Suprapubic skin (tissue), 4 donors: Measurements from ENCODE around the gene PPP1R26.

ENCODE experiments used
- CTCF ChIP-seq, 2 donors: fragments of 200-600 bp in 1 of 2; fragments of 450-650 bp in 1 of 2; sonication (generic) in 1 of 2; IDR thresholded peaks; one replicate each; pipeline ENCODE4 v1.5.1; 2016 to 2019; ENCODE audit warnings: antibody characterized with exemption in 2 of 2, mild to moderate bottlenecking in 1 of 2, moderate library complexity in 1 of 2
- EP300 ChIP-seq: sonication (generic); formaldehyde crosslinking; IDR thresholded peaks from one replicate; pipeline ENCODE4 v1.6.1; 2017; ENCODE audit warnings: antibody characterized with exemption
- POLR2A ChIP-seq, 2 donors: fragments of 450-650 bp; IDR thresholded peaks; one replicate each; pipeline ENCODE4 v1.6.1; 2017; ENCODE audit warnings: antibody characterized with exemption in 2 of 2, mild to moderate bottlenecking in 2 of 2, moderate library complexity in 2 of 2
- POLR2AphosphoS5 ChIP-seq, 3 donors: sonication (generic); formaldehyde crosslinking; IDR thresholded peaks; one replicate each; pipeline ENCODE4 v1.6.1; 2017; ENCODE audit warnings: antibody characterized with exemption in 3 of 3

DNA sequence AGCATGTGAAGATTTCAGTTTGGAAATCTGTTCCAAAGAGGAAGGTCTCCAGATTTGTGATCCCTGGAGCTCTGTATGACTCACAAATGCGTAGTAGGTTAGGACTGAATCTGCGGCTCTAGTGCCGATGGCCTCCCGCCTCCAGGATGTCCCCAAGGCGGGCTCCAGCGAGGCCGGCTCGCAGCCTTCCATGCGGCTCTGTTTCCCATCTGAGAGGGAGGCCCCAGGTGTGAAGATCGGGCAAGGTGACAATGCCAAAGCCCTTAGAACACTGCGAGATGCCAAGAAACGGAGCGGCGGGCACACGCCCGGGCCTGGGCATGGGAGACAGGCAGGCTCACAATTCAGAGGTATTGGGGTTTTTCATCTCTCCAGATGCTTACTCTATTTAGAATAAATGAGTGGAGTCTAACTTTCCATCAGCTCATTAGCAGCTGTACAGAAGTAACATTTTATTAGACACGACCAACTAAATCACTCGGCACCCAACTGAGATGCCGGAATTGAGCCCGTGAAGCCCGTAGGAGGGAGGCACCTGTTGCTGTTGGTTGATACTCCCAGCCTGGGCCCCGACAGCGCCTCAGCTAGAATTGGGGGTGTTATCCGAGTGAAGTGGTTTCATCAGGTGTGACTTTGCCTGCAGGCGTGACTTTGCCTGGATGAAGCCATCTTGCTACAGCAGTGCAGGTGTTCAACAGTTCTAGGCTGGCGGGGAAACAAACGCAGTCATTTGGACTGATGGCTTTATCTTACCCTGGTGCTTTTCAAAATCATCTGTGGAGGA, 13.5 kb downstream of the PPP1R26 start:
- TF ChIP-seq CTCF (IDR thresholded peaks at IDR 0.05) (no peak), POLR2A (IDR thresholded peaks at IDR 0.05) (no peak), EP300 (no peak), POLR2AphosphoS5 (IDR thresholded peaks at IDR 0.05) (no peak)
